Measurements from ENCODE around the gene PRKD3. TPM values are rescaled to one million over a fixed set of nuclear protein-coding genes. Genes with fewer than 3 reads are reported as not detected.

PRKD3 gene
- total RNA-seq, 4 donors from 2014 or later = 39.0 to 57.3 (median 54.4) TPM

GRCh38 chr2:37326866-37327634, 2.4 kb upstream of the PRKD3 start:
- Histone ChIP-seq H3K4me3 (peak overlapping the region in 2 of 4 donors; percentile 15 to 79), H3K36me3 (no peaks in the 10 kb centered on the region), H3K27ac (peak overlapping the region in 3 of 4 donors; percentile 55 to 97 (median 94)), H3K9me3 (no peaks in the 10 kb centered on the region), H3K4me1 (peaks cover 0 to 31% (median 4%) of the 10 kb centered on the region in 4 donors), H3K27me3 (no peaks in the 10 kb centered on the region)
- 74 to 78% methylated on average over 8 of the region's 8 CpGs for WGBS, 2 donors
- TF ChIP-seq POLR2A (IDR thresholded peaks at IDR 0.05) = no peak
- no peak for TF ChIP-seq EP300 (IDR thresholded peaks at IDR 0.05)
- no peak for TF ChIP-seq CTCF (IDR thresholded peaks at IDR 0.05)
- DNase-seq (ENCODE audit: low spot score in 2 of 2) = no peak

GRCh38 chr2:37326285-37326684, 1.7 kb upstream of the PRKD3 start:
- peak in 1 of 2 donors; percentile 60 for DNase-seq (ENCODE audit: low spot score in 2 of 2)
- Histone ChIP-seq H3K36me3 (no peaks in the 10 kb centered on the region), H3K9me3 (no peaks in the 10 kb centered on the region), H3K4me1 (peaks cover 0 to 39% (median 4%) of the 10 kb centered on the region in 4 donors), H3K27ac (peak overlapping the region; percentile 55 to 97 (median 94)), H3K4me3 (peak overlapping the region in 3 of 4 donors; percentile 57 to 79 (median 78)), H3K27me3 (no peaks in the 10 kb centered on the region)
- TF ChIP-seq CTCF (IDR thresholded peaks at IDR 0.05) (no peak), EP300 (IDR thresholded peaks at IDR 0.05) (peak in 1 of 2 donors; percentile 53), POLR2A (IDR thresholded peaks at IDR 0.05) (peak in 1 of 2 donors; percentile 21)
- 2 to 4% methylated on average over 2 of the region's 2 CpGs for WGBS, 2 donors

- WGBS, 2 donors = 81 to 82% methylated on average over 12 of the region's 12 CpGs
- TF ChIP-seq EP300 (IDR thresholded peaks at IDR 0.05) (no peak), POLR2A (IDR thresholded peaks at IDR 0.05) (no peak), CTCF (IDR thresholded peaks at IDR 0.05) (no peak)
- DNase-seq (ENCODE audit: low spot score in 2 of 2) = no peak
- no peaks in the 10 kb centered on the region for H3K36me3 ChIP-seq
- H3K4me1 ChIP-seq = peaks cover 0 to 46% (median 4%) of the 10 kb centered on the region in 4 donors
- peak overlapping the region; percentile 57 to 92 (median 78) for H3K4me3 ChIP-seq
- no peaks in the 10 kb centered on the region for H3K9me3 ChIP-seq
- H3K27ac ChIP-seq = peak overlapping the region; percentile 94 to 97 (median 95)
- H3K27me3 ChIP-seq = no peaks in the 10 kb centered on the region
Measured at GRCh38 chr2:37325625-37326071, 1.0 kb upstream of the PRKD3 start.

- Histone ChIP-seq H3K9me3 (no peaks in the 10 kb centered on the region), H3K36me3 (no peaks in the 10 kb centered on the region), H3K27ac (peak overlapping the region; percentile 94 to 97 (median 95)), H3K4me1 (peaks cover 0 to 56% (median 6%) of the 10 kb centered on the region in 4 donors), H3K4me3 (peak overlapping the region; percentile 78 to 92 (median 81)), H3K27me3 (no peaks in the 10 kb centered on the region)
- peak in 1 of 2 donors; percentile 86 for TF ChIP-seq EP300 (IDR thresholded peaks at IDR 0.05)
- peak in 1 of 5 experiments; percentile 12 for TF ChIP-seq CTCF (IDR thresholded peaks at IDR 0.05)
- TF ChIP-seq POLR2A (IDR thresholded peaks at IDR 0.05) = peak in 1 of 2 donors; percentile 46
- peak; percentile 68 to 70 for DNase-seq (ENCODE audit: low spot score in 2 of 2)
- 1% methylated on average over 28 of the region's 33 CpGs; no CpG with 5 or more reads in 1 of the 2 donors for WGBS, 2 donors
Measured at GRCh38 chr2:37324536-37324785, 172 bp downstream of the PRKD3 start.
